ENCODE measurements around the gene DYNLL2.
"Not testable (repeated sequence)": the region's sequence is repeated elsewhere in the genome, so short reads cannot be mapped to it uniquely, and the experiment has no call there.

- not testable (repeated sequence) for TF ChIP-seq POLR2A (IDR thresholded peaks at IDR 0.05; ENCODE audit: low read length); GATA1 (IDR thresholded peaks at IDR 0.05; ENCODE audit: low read depth, low read length)
These were observed 49.5 kb downstream of the DYNLL2 start for GRCh38 chr17:58132697-58133096.

All from erythroblast (primary cell).